ENCODE results near the gene PLCB2.

Gene PLCB2

GRCh38 chr15:40320409-40320808 is 12.7 kb upstream of the PLCB2 start:
- TF ChIP-seq CTCF (IDR thresholded peaks at IDR 0.05; ENCODE audit: low read depth, low read length): no peak
- in situ Hi-C loops (cut with HindIII; ENCODE audit: low sequenced_read_pairs): no loop called here
- DNase-seq (ENCODE audit: low read depth, low spot score): no peak
- no peak overlapping the region for H3K4me3 ChIP-seq (ENCODE audit: low read depth, low read length)

- TF ChIP-seq CTCF (IDR thresholded peaks at IDR 0.05; ENCODE audit: low read depth, low read length): no peak
- in situ Hi-C loops (cut with HindIII; ENCODE audit: low sequenced_read_pairs): no loop called here
- H3K4me3 ChIP-seq (ENCODE audit: low read depth, low read length): no peak overlapping the region
- DNase-seq (ENCODE audit: low read depth, low spot score): no peak
These were observed 9.8 kb upstream of the PLCB2 start for GRCh38 chr15:40317580-40317979.

DNA sequence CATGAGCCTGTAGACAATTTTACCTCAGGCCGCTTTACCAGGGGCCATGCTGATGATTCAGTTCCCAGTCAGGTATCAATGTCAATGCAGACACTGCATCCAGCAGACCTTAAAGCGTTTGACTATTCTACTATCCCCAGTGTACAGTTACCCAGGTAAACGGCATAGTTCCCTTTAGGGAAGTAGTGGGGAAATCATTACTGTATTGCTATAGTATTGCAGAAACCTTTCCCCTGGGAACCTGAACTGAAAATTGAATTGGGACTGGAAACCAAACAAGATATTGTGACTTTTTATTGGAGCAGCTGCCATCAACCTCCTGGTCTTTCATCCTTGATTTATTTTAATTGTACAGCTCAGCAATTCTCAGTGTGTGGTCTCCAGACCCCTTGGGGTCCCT is 9.2 kb upstream of the PLCB2 start:
- TF ChIP-seq CTCF (IDR thresholded peaks at IDR 0.05; ENCODE audit: low read depth, low read length): no peak
- H3K4me3 ChIP-seq (ENCODE audit: low read depth, low read length): no peak overlapping the region
- no peak for DNase-seq (ENCODE audit: low read depth, low spot score)
- in situ Hi-C loops (cut with HindIII; ENCODE audit: low sequenced_read_pairs): no loop called here

- DNase-seq (ENCODE audit: low read depth, low spot score): no peak
- in situ Hi-C loops (cut with HindIII; ENCODE audit: low sequenced_read_pairs): no loop called here
- TF ChIP-seq CTCF (IDR thresholded peaks at IDR 0.05; ENCODE audit: low read depth, low read length): no peak
These were observed 7.1 kb upstream of the PLCB2 start for GRCh38 chr15:40314723-40315276.

DNA sequence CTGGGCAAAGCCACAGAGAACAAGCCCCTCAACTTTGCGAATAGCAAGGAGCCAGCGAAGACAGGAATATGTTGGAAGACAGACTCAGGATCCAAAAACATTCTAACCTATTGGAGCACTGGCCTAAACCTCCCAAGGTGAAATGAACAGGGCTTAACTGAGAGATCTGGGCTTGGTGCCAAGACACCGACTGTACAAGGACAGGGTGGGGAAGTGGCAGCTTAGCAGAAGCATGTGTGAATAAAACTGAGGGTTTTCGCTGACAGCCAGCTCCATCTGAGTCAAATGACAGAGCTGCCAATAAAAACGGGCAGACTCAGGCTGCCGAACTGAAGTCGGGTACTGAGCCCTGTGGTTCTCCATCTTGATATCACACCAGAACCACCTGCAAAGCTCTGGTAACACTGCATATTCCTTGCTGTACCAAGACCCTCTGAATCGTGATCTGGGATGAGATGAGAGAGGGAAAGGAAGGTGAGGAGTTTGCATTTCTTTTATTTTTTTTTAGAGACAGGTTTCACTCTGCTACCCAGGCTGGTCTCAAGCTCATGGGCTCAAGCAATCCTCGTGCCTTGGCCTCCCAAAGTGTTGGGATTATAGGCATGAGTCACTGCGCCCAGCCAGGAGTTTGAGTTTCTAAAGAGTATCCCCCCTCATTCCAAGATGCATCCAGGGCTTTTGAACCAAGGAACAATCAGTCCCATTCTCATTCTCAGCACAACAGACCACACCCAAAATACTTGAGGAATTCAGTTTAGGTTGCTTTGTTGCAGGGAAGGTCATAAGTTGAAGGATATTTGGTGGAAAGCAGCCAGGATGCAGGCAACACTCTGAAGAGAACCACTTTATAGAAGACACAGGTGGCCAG is 6.0 kb upstream of the PLCB2 start:
- H3K4me3 ChIP-seq (ENCODE audit: low read depth, low read length): no peak overlapping the region
- no peak for DNase-seq (ENCODE audit: low read depth, low spot score)
- in situ Hi-C loops (cut with HindIII; ENCODE audit: low sequenced_read_pairs): no loop called here
- no peak for TF ChIP-seq CTCF (IDR thresholded peaks at IDR 0.05; ENCODE audit: low read depth, low read length)

More at GRCh38 chr15:40314723-40315276, 7.1 kb upstream of the PLCB2 start:
- H3K4me3 ChIP-seq (ENCODE audit: low read depth, low read length): no peak overlapping the region

- in situ Hi-C loops (cut with HindIII; ENCODE audit: low sequenced_read_pairs): no loop called here
- TF ChIP-seq CTCF (IDR thresholded peaks at IDR 0.05; ENCODE audit: low read depth, low read length): no peak
- no peak for DNase-seq (ENCODE audit: low read depth, low spot score)
- no peak overlapping the region for H3K4me3 ChIP-seq (ENCODE audit: low read depth, low read length)
These were observed 4.8 kb upstream of the PLCB2 start for GRCh38 chr15:40312370-40313158.

All from astrocyte of the spinal cord (primary cell).